ENCODE data around the gene LTN1. TPM values are rescaled to one million over a fixed set of nuclear protein-coding genes. Genes with fewer than 3 reads are reported as not detected.

The LTN1 gene
- total and polyA plus RNA-seq, 2 of the 13 experiments (the other 11 are each of a cell fraction or from before 2014, with no cell fraction given), result 6.7 to 24.6 TPM

- TF ChIP-seq SIN3A (IDR thresholded peaks at IDR 0.05; ENCODE audit: borderline replicate concordance, low read depth, low read length) (no peak), ZNF343 (CRISPR knock-in tag; IDR thresholded peaks at IDR 0.05) (no peak), NPAS2 (CRISPR knock-in tag; IDR thresholded peaks at IDR 0.05; ENCODE audit: borderline replicate concordance) (no peak), SRSF9 (IDR thresholded peaks at IDR 0.05; ENCODE audit: borderline replicate concordance, insufficient read depth, low read depth, low read length, poor library complexity, severe bottlenecking) (no peak), THRA (CRISPR knock-in tag; IDR thresholded peaks at IDR 0.05; ENCODE audit: borderline replicate concordance) (no peak), ZNF549 (CRISPR knock-in tag; IDR thresholded peaks at IDR 0.05) (no peak), ZNF746 (CRISPR knock-in tag; IDR thresholded peaks at IDR 0.05) (no peak)
- TF ChIP-seq, protein P1, sequence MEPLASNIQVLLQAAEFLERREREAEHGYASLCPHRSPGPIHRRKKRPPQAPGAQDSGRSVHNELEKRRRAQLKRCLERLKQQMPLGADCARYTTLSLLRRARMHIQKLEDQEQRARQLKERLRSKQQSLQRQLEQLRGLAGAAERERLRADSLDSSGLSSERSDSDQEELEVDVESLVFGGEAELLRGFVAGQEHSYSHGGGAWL (CRISPR knock-in tag; IDR thresholded peaks at IDR 0.05), result no peak
- TF ChIP-seq, protein P2, sequence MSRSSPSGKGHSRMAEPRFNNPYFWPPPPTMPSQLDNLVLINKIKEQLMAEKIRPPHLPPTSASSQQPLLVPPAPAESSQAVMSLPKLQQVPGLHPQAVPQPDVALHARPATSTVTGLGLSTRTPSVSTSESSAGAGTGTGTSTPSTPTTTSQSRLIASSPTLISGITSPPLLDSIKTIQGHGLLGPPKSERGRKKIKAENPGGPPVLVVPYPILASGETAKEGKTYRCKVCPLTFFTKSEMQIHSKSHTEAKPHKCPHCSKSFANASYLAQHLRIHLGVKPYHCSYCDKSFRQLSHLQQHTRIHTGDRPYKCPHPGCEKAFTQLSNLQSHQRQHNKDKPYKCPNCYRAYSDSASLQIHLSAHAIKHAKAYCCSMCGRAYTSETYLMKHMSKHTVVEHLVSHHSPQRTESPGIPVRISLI (CRISPR knock-in tag; IDR thresholded peaks at IDR 0.05; ENCODE audit: borderline replicate concordance), result no peak
- TF ChIP-seq, protein P3, sequence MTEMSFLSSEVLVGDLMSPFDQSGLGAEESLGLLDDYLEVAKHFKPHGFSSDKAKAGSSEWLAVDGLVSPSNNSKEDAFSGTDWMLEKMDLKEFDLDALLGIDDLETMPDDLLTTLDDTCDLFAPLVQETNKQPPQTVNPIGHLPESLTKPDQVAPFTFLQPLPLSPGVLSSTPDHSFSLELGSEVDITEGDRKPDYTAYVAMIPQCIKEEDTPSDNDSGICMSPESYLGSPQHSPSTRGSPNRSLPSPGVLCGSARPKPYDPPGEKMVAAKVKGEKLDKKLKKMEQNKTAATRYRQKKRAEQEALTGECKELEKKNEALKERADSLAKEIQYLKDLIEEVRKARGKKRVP (CRISPR knock-in tag; IDR thresholded peaks at IDR 0.05), result no peak
Observed at GRCh38 chr21:28910280-28910887, 82.3 kb downstream of the LTN1 start (continued).

Measured in HepG2 (cell line).